Measurements from ENCODE around the gene SLC4A5.

GRCh38 chr2:74364533-74365505 is 21.6 kb upstream of the SLC4A5 start:
- TF ChIP-seq, protein P1, sequence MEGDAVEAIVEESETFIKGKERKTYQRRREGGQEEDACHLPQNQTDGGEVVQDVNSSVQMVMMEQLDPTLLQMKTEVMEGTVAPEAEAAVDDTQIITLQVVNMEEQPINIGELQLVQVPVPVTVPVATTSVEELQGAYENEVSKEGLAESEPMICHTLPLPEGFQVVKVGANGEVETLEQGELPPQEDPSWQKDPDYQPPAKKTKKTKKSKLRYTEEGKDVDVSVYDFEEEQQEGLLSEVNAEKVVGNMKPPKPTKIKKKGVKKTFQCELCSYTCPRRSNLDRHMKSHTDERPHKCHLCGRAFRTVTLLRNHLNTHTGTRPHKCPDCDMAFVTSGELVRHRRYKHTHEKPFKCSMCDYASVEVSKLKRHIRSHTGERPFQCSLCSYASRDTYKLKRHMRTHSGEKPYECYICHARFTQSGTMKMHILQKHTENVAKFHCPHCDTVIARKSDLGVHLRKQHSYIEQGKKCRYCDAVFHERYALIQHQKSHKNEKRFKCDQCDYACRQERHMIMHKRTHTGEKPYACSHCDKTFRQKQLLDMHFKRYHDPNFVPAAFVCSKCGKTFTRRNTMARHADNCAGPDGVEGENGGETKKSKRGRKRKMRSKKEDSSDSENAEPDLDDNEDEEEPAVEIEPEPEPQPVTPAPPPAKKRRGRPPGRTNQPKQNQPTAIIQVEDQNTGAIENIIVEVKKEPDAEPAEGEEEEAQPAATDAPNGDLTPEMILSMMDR (IDR thresholded peaks at IDR 0.05) = no peak
- TF ChIP-seq POLR2A (IDR thresholded peaks at IDR 0.05) = no peak

Measured in heart left ventricle (tissue), 13 donors.